ENCODE measurements around the gene ASCL4.

- TF ChIP-seq CTCF (IDR thresholded peaks at IDR 0.05 in 4 of 5, conservative IDR thresholded peaks at IDR 0.05 in 1 of 5) (no peak), POLR2A (IDR thresholded peaks at IDR 0.05) (no peak)
Measured at GRCh38 chr12:107734139-107734538, 40.4 kb upstream of the ASCL4 start.
